Stimulated activated CD8-positive, alpha-beta memory T cell treated with anti-CD3 and anti-CD28 coated beads, Interleukin-15, amount 100 ng/mL, for 48 hours (primary cell): ENCODE data around the gene NODAL.
A peak's percentile ranks its signal among the peaks of the same experiment; 100 is the strongest.
"Not testable (repeated sequence)": the region's sequence is repeated elsewhere in the genome, so short reads cannot be mapped to it uniquely, and the experiment has no call there.

ENCODE experiments used
- DNase-seq, 2 donors: peaks; one replicate each; pipeline ENCODE4 v3.0.0-alpha.2; 2020; ENCODE audit warnings: low read depth in 2 of 2

NODAL gene

GRCh38 chr10:70441161-70441894 is at the start of gene NODAL:
Gene NODAL (minus strand): TSS chr10:70441681. CDS start chr10:70441667, 14 bp downstream.
- DNase-seq: no peak

DNA sequence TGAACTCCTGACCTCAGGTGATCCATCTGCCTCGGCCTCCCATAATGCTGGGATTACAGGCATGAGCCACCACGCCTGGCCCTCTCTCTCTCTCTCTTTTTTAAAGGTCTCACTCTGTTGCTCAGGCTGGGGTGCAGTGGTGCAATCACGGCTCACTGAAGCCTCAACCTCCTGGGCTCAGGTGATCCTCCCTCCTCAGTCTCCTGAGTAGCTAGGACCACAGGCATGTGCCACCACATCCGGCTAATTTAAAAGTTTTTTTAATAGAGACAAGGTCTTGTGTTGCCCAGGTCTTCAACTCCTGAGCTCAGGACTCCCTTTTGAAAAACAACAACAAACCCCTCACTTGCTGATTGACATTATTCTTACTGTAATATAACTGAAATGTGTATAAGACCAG is 48.7 kb upstream of the NODAL start:
- no peak for DNase-seq

DNA sequence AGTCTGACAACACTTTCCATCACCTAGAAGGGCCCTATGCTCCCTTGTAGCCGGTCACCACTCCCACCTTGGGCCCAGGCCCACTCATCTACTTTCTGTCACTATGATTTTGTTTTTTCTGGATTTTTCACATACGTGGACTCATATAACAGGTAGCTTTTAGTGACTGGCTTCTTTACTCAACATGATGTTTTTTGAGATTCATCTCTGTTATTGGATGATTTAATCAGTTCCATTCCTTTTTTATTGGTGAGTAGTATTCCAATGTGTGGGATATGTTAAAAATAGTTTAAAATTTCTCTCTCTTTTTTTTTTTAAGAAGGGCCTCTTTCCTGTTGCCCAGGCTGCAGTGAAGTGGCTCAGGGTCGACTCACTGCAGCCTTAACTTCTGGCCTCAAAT is 46.3 kb upstream of the NODAL start:
- no peak for DNase-seq

- not testable (repeated sequence) for DNase-seq
Observed at GRCh38 chr10:70483872-70484271, 42.4 kb upstream of the NODAL start.

GRCh38 chr10:70482982-70483760 is 41.7 kb upstream of the NODAL start:
- DNase-seq: no peak

GRCh38 chr10:70481831-70482530 is 40.5 kb upstream of the NODAL start:
- DNase-seq: no peak

GRCh38 chr10:70481105-70481504 is 39.6 kb upstream of the NODAL start:
- no peak for DNase-seq

- peak in 1 of 2 donors; percentile 11 for DNase-seq
Observed at GRCh38 chr10:70480239-70480861, 38.9 kb upstream of the NODAL start.

DNA sequence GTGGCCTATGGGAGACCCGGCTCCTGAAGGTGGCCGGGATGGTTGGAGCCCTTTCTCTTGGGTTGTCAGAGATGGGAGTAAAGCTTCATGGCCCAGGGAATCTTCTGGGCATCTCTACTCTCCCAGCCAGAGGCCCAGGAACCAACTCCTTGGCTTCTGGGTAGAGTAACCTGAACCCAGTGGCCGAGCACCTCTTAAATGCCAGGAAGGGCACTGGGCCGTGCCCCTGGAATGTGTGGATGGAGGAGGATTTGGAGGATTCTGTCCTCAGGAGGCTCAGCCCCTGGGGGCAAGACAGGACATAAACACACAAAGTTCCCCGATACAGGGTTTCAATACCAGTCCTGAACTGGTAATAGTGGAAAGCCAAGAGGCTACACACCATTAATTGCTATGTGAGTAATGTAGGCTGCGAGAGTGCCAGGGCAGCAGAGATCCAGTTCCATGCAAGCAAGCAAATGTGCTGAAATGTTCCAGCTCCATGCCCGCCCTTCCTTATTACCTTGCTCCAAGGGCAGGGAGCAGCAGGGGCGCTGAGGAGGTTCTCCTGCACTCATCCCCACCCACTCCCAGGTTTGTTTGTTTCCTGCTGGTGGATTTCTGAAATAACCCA is 38.3 kb upstream of the NODAL start:
- no peak for DNase-seq

DNA sequence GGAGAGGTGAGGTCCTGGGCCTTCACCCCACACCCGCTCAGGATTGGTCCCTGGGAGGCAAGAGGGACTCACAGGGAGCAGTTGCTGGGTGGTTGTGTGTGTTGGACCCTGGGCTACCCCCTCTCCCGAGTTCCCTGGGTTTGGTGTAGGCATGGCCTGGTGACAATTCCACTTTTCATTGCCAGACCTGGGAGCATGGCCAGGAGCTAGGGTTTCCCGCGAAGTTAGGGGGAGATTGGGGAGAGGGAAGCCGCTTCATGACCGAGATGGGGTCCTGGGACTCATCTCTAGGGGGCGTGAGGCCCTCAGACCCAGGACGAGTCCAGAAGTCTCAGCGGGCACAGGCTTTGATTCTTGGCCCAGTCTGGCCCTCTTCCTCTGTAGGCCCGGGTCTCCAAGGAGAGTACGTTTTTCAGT is 37.7 kb upstream of the NODAL start:
- no peak for DNase-seq

DNA sequence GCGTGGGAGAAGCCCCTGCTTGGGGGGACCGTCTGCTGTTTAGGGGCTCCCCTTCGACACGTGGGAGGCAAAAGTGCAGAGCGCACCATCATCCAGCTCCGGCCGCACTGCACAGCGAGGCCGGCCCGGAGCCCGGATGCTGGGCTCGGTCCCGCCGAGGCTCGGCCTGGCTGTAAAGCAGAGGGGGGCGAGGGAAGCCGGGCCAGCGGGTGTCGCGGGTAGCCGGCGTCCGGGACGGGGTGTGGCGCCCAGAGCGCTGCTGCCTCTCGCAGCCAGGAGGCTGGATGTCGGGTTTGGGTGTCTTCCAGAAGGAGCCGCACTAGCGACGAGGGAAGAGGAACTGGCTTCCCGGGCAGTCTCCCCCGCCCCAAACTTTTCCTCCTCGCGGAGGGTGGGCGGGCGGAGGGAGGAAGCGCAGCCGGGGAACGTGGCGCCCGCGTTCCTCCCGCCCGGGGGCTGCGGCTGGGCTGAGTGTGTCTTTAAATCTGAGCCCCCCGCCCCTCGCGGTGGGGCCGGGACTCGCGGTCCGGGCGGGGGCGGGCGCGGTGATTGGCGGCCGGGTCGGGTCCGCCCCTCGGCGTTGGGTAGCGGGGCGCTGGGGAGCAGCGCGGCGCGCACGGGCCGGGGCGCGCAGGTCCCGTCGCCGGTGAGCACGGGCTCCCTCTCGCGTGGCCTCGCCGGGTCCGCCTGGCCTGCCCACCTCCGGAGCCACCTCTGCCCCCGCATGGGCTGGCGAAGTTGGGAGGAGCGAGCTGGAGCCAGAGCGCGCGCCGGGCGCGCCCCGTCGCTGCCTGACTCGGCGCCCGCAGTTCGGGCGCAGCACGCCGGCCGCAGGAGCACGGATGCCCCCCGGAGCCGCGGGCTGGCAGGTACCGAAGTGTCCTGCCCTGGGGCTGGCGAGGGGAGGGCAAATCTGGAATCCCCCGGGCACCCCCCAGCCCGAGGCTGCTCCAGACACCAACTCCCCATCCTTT is 37.0 kb upstream of the NODAL start, which contains the start of gene PALD1:
PALD1 (plus strand) TSS at position 577 of the 974 bp plus-strand sequence. CDS start 47,185 bp downstream, outside the sequence.
- peak in 1 of 2 donors; percentile 39 for DNase-seq

DNA sequence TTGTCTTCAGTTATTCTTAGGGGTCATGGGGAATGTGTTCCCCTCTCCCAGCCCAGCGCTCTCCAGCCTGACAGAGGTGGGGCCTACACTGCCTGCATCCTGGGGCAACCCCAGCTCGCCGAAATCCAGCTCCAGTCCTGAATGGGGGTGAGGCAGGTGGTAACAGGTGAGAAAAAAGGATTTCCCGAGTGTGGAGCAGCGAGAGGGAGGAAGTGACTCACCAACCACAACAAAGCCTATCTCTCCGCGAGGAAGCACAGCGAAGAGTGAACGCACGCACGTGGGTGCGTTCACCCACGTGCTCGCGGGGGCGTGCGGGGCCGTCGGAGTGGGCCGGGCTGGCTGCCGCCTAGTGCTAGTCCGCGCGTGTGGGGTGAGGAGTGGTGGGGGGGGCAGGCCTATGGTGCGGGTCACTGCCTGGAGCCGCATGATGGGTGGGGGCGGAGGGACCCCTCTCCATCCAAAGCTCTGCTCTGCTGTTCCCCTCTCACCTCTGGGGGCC is 36.2 kb upstream of the NODAL start:
- peak; percentile 57 to 61 for DNase-seq

DNA sequence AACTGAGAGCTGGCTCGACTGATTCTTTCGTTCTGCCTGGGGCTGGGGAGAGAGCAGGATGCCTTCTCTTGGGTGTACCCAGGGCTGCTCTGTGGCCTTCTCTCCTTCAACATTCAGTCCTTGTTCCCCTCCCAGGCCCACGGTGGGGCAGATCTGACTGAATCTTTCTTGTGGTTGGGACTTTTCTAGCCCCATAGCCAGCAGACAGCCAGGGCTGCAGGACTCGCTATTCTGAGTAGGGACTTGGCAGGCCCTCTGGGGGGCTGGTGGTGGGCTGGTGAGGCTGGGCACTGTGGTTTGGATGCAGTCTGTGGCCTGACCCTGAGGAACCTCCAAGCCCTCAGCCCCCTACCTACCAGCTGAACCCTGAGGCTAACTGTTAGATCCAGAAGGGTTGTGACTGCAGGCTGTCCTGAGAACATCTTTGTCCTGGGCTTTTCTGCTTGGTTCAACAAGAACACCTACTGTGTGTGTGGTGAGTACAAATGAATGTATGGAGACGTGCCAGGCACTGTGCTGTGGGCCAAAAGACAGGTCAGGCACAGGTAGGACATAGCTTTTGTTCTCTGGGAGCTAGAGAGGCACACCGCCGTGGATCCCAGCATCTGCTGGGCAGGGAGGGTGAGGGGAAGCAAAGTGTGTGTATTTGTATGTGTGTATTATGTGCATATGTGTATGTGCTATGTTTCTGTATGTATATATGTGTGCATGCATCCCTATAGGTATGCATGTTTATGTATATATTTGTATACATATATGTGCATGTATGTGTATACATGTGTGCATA is 35.0 kb upstream of the NODAL start:
- DNase-seq: no peak

DNA sequence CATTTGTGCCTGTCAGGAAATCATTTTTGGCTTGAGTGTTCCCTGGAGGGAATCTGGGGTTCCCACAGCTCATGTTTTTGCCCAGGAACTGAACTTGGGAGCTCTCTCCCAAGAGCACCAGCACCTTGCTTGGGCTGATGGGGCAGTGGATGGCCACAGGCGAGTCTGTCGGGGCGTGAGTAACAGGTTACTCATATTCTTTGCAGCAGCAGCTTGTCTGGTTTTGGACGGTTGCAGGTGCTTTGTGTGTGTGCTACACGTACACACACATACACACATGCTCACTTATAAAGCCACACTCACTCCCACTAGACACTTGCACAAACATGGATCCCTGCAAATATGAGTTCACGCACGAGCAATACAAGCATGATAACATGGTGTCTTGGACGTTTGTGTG is 34.2 kb upstream of the NODAL start:
- no peak for DNase-seq

- DNase-seq: no peak
Observed at GRCh38 chr10:70474780-70475179, 33.3 kb upstream of the NODAL start.

DNA sequence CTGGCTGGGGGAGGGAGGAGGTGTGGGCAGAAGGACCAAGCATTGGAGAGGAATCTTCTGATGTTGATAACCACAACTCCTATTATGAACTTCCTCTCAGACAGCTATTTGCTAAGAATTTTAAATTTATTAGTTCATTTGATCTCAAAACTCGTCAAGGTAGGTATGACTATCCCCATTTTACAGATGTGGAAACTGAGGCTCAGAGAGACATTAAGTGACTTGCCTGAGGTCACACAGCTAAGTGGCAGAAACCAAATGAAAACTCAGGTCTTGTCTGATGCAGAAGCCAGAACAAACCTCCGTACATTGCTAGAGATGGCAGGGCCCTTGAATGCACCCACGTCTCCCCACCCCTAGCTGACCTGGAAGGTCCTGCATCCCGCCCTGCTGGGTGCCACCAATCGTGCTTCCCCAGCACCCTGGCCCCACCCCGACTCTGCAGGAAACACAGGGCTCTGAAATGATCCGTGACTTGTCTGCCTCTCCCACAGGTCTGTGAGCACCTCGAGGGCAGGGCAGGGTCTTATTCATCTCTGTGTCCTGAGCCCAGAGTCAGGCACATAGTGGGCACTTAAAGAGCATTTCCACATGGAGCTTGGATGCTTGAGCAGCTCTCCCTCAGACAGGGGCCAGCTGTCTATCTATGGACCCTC is 31.4 kb upstream of the NODAL start:
- no peak for DNase-seq

GRCh38 chr10:70466951-70467350 is 25.5 kb upstream of the NODAL start:
- DNase-seq: no peak

DNA sequence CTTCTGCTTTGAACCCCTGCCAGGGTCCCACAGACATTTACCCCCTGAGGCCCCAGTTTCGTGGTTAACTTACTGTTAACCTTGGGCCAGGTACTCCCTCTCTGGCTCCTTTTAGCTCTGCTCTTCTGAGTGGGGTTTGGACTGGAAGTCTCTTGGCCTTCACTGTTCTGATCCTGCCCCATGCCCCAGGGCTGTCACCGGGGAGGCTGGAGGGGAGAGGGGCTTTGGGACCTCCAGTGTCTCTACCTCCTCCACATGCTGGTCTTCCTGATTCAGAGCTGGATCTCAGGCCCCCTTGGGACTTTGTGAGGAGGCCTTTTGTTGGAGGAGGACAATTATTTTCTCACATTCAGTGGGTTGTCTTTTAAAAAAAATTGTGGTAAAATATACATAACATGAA is 24.4 kb upstream of the NODAL start:
- no peak for DNase-seq

GRCh38 chr10:70465278-70465677 is 23.8 kb upstream of the NODAL start:
- no peak for DNase-seq
